Activated naive CD8-positive, alpha-beta T cell treated with anti-CD3 and anti-CD28 coated beads, Interleukin-2, amount 10 ng/mL, durations not matched to agents 7 days and 5 days (primary cell): ENCODE results near the gene PRRG2. TPM values are rescaled to one million over a fixed set of nuclear protein-coding genes. Genes with fewer than 3 reads are reported as not detected.

ENCODE experiments used
- ATAC-seq: fragments of 150-1000 bp; cut with Tn5 transposase; one replicate; pipeline ENCODE4 v1.10.0; 2021; ENCODE audit warnings: low read depth, moderate library complexity
- POLR2A ChIA-PET: fragments of 350-600 bp; sonication (Branson Sonifier 250); formaldehyde crosslinking; loops from one replicate; lab custom pipeline; 2021; ENCODE audit warnings: antibody characterized with exemption; lab: Charles Lee
- DNase-seq: peaks from one replicate; pipeline ENCODE4 v3.0.0; 2021
- H3K27ac Mint-ChIP-seq: one replicate; pipeline ENCODE4 v1.8.0; 2022; ENCODE audit warnings: mild to moderate bottlenecking, mixed read lengths
- H3K27me3 Mint-ChIP-seq: one replicate; pipeline ENCODE4 v1.8.0; 2022; ENCODE audit warnings: mild to moderate bottlenecking, moderate library complexity, mixed read lengths
- H3K36me3 Mint-ChIP-seq: one replicate; pipeline ENCODE4 v1.8.0; 2021; ENCODE audit warnings: mild to moderate bottlenecking, mixed read lengths
- H3K4me1 Mint-ChIP-seq: one replicate; pipeline ENCODE4 v1.8.0; 2021; ENCODE audit warnings: mixed read lengths
- H3K4me3 Mint-ChIP-seq: one replicate; pipeline ENCODE4 v1.8.0; 2022; ENCODE audit warnings: mild to moderate bottlenecking, moderate library complexity, mixed read lengths
- H3K9me3 Mint-ChIP-seq: one replicate; pipeline ENCODE4 v1.8.0; 2021; ENCODE audit warnings: mixed read lengths
- total RNA-seq, 2 experiments: library from RNA; stranded (reverse); gene quantifications; one replicate each; pipeline ENCODE4 v1.2.3, GENCODE V29; 2021

Gene PRRG2
- 1 to 10 TPM; 1.5 to 2.3 TPM for total RNA-seq

GRCh38 chr19:49581007-49581508 lies at the start of gene PRRG2:
PRRG2 (plus strand) TSS chr19:49581316; CDS start chr19:49583220, 1,904 bp downstream.
- Mint-ChIP-seq H3K4me1 (peaks cover 25% of the 10 kb centered on the region), H3K27me3 (no peaks in the 10 kb centered on the region), H3K4me3 (peak within 1 kb of the TSS; percentile 88), H3K27ac (peak within 1 kb of the TSS; percentile 89), H3K9me3 (no peaks in the 10 kb centered on the region), H3K36me3 (peaks cover 1% of the 10 kb centered on the region)
- POLR2A ChIA-PET, result interaction anchor here (0.7 to 4.5 kb wide), 19 partner anchors 10 to 128 kb away, joined by 3 to 49 read pairs (median 5); partner anchors contain the start of genes ALDH16A1, PRMT1, PRR12 and RPL13A
- DNase-seq (no peak), ATAC-seq (no peak)

GRCh38 chr19:49533551-49534488 lies 47.3 kb upstream of the PRRG2 start:
- POLR2A ChIA-PET, result interaction anchor here (0.6 to 2.4 kb wide), 7 partner anchors 13 to 82 kb away, joined by 3 to 12 read pairs (median 4); partner anchors contain the start of genes NOSIP and PIH1D1
- Mint-ChIP-seq H3K27ac (peak overlapping the region; percentile 42), H3K27me3 (peaks cover 4% of the 10 kb centered on the region), H3K36me3 (peaks cover 2% of the 10 kb centered on the region), H3K9me3 (no peaks in the 10 kb centered on the region), H3K4me3 (peak overlapping the region; percentile 62), H3K4me1 (peaks cover 19% of the 10 kb centered on the region)
- peak; percentile 92 for ATAC-seq
- peak; percentile 96 for DNase-seq

GRCh38 chr19:49534632-49535385 lies 46.3 kb upstream of the PRRG2 start:
- H3K9me3 Mint-ChIP-seq, result no peaks in the 10 kb centered on the region
- POLR2A ChIA-PET, result interaction anchor here (0.9 to 2.4 kb wide), 6 partner anchors 12 to 142 kb away, joined by 3 to 12 read pairs (median 4); partner anchors contain the start of gene PIH1D1
- H3K4me1 Mint-ChIP-seq, result peaks cover 19% of the 10 kb centered on the region
- H3K27ac Mint-ChIP-seq, result peak overlapping the region; percentile 28
- H3K4me3 Mint-ChIP-seq, result peak overlapping the region; percentile 62
- no peak for ATAC-seq
- peaks cover 4% of the 10 kb centered on the region for H3K27me3 Mint-ChIP-seq
- peaks cover 2% of the 10 kb centered on the region for H3K36me3 Mint-ChIP-seq
- no peak for DNase-seq

GRCh38 chr19:49536921-49537462 lies 44.1 kb upstream of the PRRG2 start:
- Mint-ChIP-seq H3K9me3 (no peaks in the 10 kb centered on the region), H3K27ac (no peak overlapping the region)
- POLR2A ChIA-PET, result interaction anchor here (1.0 kb wide), 1 partner anchor 27 kb away, joined by 3 read pairs; no protein-coding TSS in a partner anchor

GRCh38 chr19:49538643-49539042 lies 42.5 kb upstream of the PRRG2 start:
- no peak for DNase-seq
- Mint-ChIP-seq H3K9me3 (no peaks in the 10 kb centered on the region), H3K27ac (no peak overlapping the region), H3K27me3 (peaks cover 2% of the 10 kb centered on the region), H3K36me3 (no peaks in the 10 kb centered on the region), H3K4me3 (no peak overlapping the region), H3K4me1 (peaks cover 14% of the 10 kb centered on the region)
- POLR2A ChIA-PET, result interaction anchor here (0.6 kb wide), 1 partner anchor 1267 kb away, joined by 4 read pairs; no protein-coding TSS in a partner anchor
- ATAC-seq, result no peak

More at GRCh38 chr19:49536921-49537462, 44.1 kb upstream of the PRRG2 start:
- DNase-seq (no peak), ATAC-seq (no peak)
- Mint-ChIP-seq H3K4me1 (peaks cover 21% of the 10 kb centered on the region), H3K27me3 (peaks cover 2% of the 10 kb centered on the region), H3K36me3 (no peaks in the 10 kb centered on the region), H3K4me3 (no peak overlapping the region)

- no peak overlapping the region for H3K27ac Mint-ChIP-seq
- H3K27me3 Mint-ChIP-seq, result peaks cover 2% of the 10 kb centered on the region
- peaks cover 14% of the 10 kb centered on the region for H3K4me1 Mint-ChIP-seq
- POLR2A ChIA-PET, result no interaction called here
- ATAC-seq (no peak), DNase-seq (no peak)
- no peak overlapping the region for H3K4me3 Mint-ChIP-seq
- no peaks in the 10 kb centered on the region for H3K36me3 Mint-ChIP-seq
- no peaks in the 10 kb centered on the region for H3K9me3 Mint-ChIP-seq
Measured at GRCh38 chr19:49539192-49539952, 41.7 kb upstream of the PRRG2 start.

- no peak overlapping the region for H3K27ac Mint-ChIP-seq
- POLR2A ChIA-PET, result no interaction called here
- no peaks in the 10 kb centered on the region for H3K9me3 Mint-ChIP-seq
- H3K27me3 Mint-ChIP-seq, result no peaks in the 10 kb centered on the region
- no peak overlapping the region for H3K4me3 Mint-ChIP-seq
- DNase-seq (no peak), ATAC-seq (no peak)
- peaks cover 5% of the 10 kb centered on the region for H3K4me1 Mint-ChIP-seq
- no peaks in the 10 kb centered on the region for H3K36me3 Mint-ChIP-seq
Measured at GRCh38 chr19:49541914-49542313, 39.2 kb upstream of the PRRG2 start.

GRCh38 chr19:49542446-49542845 lies 38.7 kb upstream of the PRRG2 start:
- POLR2A ChIA-PET, result interaction anchor here (0.6 kb wide), 1 partner anchor 26 kb away, joined by 4 read pairs; no protein-coding TSS in a partner anchor
- no peaks in the 10 kb centered on the region for H3K27me3 Mint-ChIP-seq
- no peak overlapping the region for H3K4me3 Mint-ChIP-seq
- no peaks in the 10 kb centered on the region for H3K36me3 Mint-ChIP-seq
- peak overlapping the region; percentile 9 for H3K27ac Mint-ChIP-seq
- H3K9me3 Mint-ChIP-seq, result no peaks in the 10 kb centered on the region
- peaks cover 9% of the 10 kb centered on the region for H3K4me1 Mint-ChIP-seq
- DNase-seq (no peak), ATAC-seq (no peak)

GRCh38 chr19:49543032-49543431 lies 38.1 kb upstream of the PRRG2 start:
- POLR2A ChIA-PET, result interaction anchor here (0.6 kb wide), 1 partner anchor 26 kb away, joined by 4 read pairs; no protein-coding TSS in a partner anchor
- DNase-seq, result no peak
- no peaks in the 10 kb centered on the region for H3K9me3 Mint-ChIP-seq
- H3K4me1 Mint-ChIP-seq, result peaks cover 9% of the 10 kb centered on the region
- H3K27ac Mint-ChIP-seq, result peak overlapping the region; percentile 9
- no peaks in the 10 kb centered on the region for H3K27me3 Mint-ChIP-seq
- no peaks in the 10 kb centered on the region for H3K36me3 Mint-ChIP-seq
- no peak for ATAC-seq
- H3K4me3 Mint-ChIP-seq, result no peak overlapping the region

- POLR2A ChIA-PET, result no interaction called here
- no peaks in the 10 kb centered on the region for H3K9me3 Mint-ChIP-seq
- H3K27ac Mint-ChIP-seq, result peak overlapping the region; percentile 2
- no peaks in the 10 kb centered on the region for H3K36me3 Mint-ChIP-seq
- ATAC-seq, result no peak
- H3K27me3 Mint-ChIP-seq, result no peaks in the 10 kb centered on the region
- no peak for DNase-seq
- peaks cover 16% of the 10 kb centered on the region for H3K4me1 Mint-ChIP-seq
- H3K4me3 Mint-ChIP-seq, result no peak overlapping the region
Measured at GRCh38 chr19:49544154-49544553, 37.0 kb upstream of the PRRG2 start.

GRCh38 chr19:49546825-49547565 lies 34.1 kb upstream of the PRRG2 start:
- H3K4me1 Mint-ChIP-seq, result peaks cover 28% of the 10 kb centered on the region
- peak; percentile 57 for ATAC-seq
- no peak for DNase-seq
- peak overlapping the region; percentile 56 for H3K27ac Mint-ChIP-seq
- H3K36me3 Mint-ChIP-seq, result peaks cover 2% of the 10 kb centered on the region
- peak overlapping the region; percentile 78 for H3K4me3 Mint-ChIP-seq
- H3K27me3 Mint-ChIP-seq, result no peaks in the 10 kb centered on the region
- H3K9me3 Mint-ChIP-seq, result no peaks in the 10 kb centered on the region
- POLR2A ChIA-PET, result interaction anchor here (0.7 to 2.2 kb wide), 8 partner anchors 12 to 74 kb away, joined by 3 to 12 read pairs (median 4); partner anchors contain the start of genes FCGRT and FLT3LG
